Germinal center (tissue), 1 donor: ENCODE measurements around the gene SLC29A1.
A peak's percentile ranks its signal among the peaks of the same experiment; 100 is the strongest.
"Not testable (repeated sequence)": the region's sequence is repeated elsewhere in the genome, so short reads cannot be mapped to it uniquely, and the experiment has no call there.

ENCODE experiments used
- DNase-seq: peaks from one replicate; pipeline ENCODE4 v3.0.0; 2012; ENCODE audit warnings: mixed read lengths, low spot score

The SLC29A1 gene

DNA sequence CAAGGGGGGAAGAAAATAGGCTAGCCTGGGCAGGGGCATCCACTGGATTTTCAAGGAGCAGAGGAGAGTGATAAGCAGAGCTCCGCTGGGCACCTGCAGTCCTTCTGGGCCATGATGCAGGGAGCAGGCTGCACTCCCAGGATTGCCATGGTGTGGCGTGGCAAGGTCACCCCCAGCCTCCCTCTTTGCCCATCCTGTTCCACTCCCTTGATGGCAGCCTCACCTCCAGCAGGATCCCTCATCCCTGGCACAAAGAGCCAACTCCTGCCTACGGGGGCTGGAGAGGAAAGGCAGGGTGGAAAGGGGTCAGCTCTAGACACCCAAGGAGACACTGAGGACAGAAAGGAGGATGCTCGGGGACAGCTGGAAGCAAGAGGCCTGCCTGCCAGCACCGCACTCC, 29.1 kb upstream of the SLC29A1 start:
- DNase-seq = no peak

DNA sequence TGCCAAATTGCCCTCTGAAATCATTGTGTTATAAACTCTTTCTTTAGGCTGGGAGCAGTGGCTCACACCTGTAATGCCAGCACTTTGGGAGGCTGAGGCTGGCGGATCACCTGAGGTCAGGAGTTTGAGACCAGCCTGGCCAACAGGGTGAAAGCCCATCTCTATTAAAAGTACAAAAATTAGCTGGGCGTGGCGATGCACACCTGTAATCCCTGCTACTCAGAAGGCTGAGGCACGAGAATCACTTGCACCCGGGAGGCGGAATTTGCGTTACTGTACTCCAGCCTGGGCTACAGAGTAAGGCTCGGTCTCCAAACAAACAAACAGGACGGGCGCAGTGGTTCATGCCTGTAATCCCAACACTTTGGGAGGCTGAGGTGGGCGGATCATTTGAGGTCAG, 27.0 kb upstream of the SLC29A1 start:
- DNase-seq = not testable (repeated sequence)

DNA sequence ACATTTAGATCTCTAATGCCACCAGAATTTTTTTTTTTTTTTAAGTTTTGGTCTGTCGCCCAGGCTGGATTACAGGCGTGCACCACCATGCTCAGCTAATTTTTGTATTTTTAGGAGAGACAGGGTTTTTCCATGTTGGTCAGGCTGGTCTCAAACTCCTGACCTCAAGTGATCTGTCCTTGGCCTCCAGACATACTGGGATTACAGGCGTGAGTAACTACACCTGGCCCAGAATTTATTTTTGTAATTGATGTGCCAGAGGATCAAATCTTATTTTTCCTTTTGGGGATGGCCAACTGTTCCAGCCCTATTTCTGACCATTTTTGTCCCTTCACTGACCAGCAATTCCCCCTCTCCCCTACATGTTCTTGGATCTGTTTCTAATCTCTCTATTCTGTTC, 24.7 kb upstream of the SLC29A1 start:
- DNase-seq = no peak

DNA sequence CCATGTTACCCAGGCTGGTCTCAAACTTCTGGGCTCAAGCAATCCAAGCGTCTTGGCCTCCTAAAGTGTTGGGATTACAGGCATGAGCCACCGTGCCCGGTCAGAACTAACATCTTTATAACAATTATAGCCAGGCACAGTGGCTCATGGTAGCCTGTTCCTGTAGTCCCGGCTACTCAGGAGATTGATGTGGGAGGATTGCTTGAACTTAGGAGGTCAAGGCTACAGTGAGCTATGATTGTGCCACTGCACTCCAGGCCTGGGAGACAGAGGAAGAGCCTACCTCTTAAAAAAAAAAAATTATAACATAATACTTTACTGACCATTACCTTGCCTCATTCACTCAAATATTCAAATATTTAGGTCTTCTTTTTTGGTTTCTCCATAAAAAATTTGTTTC, 23.5 kb upstream of the SLC29A1 start:
- no peak for DNase-seq

DNA sequence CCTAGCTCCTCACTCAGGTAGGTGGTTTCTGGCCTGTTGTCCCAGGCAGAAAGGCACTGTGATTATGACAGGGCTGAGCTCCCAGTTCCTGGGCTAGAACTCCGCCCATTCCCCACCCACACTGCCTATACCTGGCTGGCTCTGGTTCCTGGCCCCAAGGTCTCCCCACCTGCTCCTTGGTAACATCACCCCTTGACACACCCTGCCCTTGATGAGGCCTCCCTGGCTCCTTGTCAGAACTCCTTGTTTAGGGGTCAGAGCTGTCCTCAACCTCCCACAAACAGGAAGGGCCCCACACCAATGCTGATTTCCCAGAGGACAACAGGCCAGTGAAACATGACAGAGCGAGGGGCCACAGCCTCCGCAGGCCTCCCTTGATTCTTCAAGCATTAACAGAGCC, 22.2 kb upstream of the SLC29A1 start:
- no peak for DNase-seq

DNA sequence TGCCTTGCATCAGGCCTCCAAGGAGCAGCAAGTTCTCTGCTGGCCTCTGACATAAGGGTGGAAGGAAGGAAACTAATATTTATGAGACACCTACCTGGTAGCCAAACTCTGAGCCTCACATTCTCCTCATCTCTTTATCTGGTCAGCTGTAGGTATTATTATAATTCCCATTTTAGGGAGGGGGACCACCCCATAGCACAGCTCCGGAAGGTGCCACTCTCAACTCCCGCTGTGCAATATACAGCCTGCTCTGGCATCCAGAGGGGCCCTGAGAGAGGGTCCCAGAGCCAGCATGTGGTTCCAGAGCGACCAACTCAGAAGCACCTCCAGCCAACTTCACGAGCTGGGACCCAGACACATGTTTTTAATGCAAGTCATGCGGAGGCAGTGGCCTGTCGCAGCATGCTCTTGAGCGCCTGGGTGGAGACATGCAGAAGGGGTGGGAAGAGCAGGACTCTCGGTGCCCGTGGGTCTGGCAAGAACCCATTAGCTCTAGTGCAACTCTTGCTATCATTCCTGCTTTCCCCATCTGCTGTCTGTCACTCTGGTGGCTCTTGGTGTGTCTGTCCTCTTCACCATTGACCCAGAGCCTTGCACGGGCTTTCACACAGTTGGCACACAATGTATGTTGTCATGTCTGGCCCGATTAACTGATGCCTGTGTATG, 21.6 kb upstream of the SLC29A1 start:
- DNase-seq = no peak

DNA sequence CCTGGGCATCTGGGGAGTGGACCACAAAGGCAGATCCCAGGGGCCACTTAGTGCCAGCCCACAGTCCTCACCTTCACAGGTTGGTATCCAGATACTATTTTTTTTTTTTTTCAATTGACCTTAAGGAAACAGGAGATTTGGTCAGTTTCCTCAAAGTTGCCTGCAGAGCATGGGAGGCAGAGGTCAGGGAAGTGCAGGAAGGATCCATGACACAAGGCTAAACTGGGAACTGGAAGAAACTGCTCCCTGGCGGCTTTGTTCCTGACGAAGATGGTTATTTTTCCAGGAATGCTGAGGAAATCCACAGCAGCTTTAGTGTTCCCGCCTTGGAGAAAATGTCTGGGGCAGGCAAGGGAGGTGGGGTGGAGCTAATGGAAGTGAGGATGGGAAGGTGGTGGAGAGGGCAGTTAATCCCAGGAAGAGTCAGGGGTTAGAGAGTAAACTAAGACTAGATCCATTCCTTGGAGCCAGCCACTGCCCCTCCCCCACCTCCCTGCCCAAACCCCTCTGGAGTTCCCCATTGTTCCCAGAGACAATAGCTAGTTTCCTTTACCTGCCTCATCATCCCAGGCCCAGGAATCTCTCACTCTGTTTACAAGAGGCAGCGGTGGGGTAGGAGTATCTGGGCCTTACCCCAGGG, 20.9 kb upstream of the SLC29A1 start:
- DNase-seq = no peak

DNA sequence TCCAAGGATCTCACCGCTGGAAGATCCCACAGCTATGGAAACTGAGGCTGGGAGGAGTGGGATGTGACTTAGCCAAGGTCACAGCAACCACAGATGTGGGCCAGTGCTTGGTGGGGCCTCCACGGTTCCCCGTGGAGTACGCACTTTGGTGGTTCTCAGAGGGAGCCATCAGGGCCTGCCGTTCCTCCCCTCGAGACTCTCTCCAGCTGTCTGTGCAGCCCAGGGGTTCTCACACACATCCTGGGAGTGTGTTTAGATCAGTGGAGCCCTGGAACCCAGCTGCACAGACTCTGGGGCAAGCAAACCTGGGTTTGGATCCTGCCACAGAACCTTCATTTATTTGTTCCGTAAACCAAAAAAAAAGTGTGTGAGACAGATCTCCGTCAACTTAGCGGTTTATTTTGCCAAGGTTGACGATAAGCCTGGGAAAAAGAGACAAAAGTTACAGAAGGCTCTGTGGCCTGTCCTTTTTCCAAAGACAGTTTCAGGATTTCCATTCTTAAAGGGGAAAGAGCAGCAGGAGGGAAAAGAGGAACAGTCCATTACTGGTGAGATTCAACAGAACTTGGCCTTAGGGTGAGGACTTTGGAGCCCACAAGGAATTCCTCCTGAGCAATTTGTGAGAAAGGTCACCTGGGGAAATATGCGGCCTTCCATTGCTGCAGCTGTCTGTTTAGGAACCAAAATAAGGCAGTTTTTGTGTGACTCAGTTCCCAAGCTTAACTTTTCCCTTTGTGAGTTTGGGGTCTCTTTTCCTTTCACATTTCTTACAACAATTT, 20.2 kb upstream of the SLC29A1 start:
- no peak for DNase-seq

DNA sequence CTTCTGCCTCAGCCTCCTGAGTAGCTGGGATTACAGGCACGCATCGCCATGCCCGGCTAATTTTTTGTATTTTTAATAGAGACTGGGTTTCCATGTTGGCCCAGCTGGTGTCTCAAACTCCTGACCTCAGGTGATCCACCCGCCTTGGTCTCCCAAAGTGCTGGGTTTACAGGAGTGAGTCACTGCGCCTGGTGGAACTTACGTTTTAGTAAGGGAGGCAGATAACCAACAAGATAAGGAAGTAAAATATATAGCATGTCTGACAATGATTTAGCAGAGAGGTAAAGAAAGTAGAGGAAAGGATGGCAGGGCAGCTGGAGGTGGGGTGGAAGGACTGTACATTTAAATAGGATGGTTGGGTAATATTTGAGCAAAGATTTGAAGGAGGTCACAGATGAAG, 19.4 kb upstream of the SLC29A1 start:
- DNase-seq = no peak

DNA sequence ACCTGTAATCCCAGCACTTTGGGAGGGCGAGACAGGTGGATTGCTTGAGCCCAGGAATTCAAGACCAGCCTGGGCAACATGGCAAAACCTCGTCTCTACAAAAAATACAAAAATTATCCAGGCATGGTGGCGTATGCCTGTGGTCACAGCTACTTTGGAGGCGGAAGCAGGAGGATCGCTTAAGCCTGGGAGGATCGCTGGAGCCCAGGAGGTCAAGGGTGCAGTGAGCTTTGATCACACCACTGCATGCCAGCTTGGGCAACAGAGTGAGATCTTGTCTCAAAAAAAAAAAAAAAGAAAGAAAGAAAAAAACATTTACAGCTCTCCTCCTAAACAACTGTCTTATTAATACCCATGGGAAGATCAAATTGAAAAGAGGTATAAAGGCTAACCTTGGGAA, 15.4 kb upstream of the SLC29A1 start:
- DNase-seq = no peak

DNA sequence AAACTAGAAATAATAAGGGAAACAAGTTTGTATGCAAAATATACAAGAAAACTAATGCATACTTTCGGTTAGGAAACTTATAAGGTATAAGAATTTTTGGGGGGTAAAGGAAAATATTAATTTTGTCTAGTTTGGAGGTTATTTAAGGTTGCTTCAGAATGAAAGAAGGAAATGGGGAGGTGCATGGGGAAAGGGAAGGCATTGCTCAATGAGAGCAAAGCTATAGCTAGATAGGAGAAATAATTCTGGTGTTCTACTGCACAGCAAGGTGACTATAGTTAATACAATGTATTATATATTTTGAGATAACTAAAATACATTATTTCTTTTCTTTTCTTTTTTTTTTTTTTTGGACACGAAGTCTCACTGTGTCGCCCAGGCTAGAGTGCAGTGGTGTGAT, 12.1 kb upstream of the SLC29A1 start:
- no peak for DNase-seq

DNA sequence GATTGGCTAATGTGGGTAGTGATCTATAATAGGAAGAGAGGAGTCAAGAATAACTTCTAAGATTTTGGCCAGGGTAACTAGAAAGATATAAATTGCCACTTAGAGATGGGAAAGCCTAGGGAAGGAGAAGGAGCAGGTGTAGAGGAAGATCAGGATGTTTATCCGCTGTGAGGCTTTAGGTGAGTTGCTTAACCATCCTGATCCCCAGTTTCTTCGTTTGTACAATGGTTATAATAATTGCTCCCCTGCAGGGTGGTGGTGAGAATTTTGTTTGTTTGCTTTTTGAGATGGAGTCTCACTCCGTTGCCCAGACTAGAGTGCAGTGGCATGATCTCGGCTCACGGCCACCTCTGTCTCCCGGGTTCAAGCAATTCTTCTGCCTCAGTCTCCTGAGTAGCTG, 9.1 kb upstream of the SLC29A1 start:
- no peak for DNase-seq

DNA sequence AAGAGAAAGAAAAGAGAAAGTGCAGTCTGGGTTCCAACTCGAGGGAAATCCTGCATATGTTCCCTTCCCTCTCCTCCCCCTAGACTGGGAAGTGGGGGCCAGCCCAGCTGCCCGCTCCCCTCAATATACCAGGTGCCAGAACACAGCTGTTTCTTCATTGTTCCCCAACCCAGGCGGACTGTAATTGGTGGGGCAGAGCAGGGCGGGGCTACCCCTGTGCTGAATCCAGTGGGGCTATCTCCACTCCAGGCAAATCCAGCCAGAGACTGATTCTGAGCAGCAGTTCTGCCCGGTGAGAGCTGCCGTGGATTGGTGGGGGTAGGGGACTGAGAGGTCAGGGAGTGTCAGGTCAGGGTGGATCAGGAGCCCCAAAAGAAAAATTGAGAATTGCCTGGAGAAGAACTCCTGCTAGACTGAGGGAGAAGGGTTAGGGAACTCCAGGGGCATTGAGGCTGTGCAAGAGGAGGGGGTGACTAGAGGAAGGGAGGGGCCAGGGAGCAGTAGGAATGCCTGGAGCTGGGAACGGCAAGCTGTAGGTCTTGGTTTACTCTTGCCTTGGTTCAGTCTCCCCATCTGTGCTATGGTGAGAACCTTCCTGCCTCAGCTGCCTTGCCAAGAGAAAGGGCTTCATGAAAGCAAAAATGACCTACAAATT, 6.6 kb upstream of the SLC29A1 start, which contains the start of gene MYMX:
Gene MYMX, plus strand, starts transcription at position 250 of the 655 bp plus-strand sequence. CDS start 546 bp downstream, outside the sequence.
- no peak for DNase-seq

DNA sequence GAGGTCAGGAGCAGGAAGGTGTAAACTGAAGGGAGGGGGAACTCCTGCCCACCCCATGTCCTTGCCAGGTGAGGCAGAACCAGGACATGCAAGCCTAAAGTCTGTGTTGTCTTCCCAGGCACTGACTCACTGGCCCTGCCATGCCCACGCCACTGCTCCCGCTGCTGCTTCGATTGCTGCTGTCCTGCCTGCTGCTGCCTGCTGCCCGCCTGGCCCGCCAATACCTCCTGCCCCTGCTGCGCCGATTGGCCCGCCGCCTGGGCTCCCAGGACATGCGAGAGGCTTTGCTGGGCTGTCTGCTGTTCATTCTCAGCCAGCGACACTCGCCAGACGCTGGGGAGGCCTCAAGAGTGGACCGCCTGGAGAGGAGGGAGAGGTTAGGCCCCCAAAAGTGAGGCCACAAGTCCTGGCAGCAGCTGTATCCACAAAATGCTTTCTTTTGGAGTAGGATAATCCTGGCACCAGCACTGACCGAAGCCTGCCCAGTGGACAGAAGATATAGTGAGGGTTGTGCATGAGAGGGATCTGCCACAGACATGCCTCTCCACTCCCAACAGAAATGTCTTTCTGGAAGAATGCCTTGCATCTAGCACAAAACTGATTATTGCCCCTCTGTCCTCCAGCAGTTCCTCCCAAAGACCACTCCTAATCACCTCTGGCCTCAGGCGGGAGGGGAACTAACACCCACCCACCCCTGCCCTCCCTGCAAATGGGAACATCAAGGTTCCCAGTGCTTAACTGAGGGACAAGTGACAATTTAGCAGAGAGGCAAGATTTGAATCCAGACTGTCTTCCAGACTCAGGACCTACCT, 5.9 kb upstream of the SLC29A1 start:
- no peak for DNase-seq

DNA sequence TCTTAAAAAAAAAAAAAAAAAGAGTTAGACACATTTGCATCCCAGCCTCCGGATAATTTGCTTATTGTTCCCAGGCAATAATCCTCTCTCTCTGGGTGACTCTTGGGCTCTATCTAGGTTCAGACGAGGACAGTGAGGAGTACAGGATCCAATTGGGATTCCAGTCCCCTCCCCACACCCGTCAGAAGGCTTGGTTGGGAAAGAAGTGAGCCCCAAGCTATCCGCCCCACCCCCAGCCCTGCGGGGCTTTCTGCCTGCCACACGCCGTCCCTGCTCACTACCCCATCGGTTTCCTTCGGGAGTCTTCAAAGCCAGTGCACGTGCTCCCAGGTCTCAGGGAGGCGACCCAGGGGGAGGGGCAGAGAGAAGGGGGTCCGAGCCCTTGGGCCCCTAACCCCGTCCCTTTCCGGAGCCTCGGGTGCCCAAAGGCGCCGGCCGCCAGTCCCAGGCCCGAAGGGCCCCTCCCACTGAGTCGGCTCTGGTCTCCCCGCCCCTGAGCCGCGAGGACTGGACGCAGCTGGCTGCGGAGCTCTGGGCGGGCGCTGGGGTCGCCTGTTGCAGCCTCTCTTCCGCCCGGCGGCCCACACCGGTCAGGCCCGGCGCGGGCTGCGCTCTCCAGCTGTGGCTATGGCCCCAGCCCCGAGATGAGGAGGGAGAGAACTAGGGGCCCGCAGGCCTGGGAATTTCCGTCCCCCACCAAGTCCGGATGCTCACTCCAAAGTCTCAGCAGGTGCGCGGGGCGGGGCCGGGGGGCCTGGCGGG, 4.2 kb upstream of the SLC29A1 start:
- DNase-seq = peak; percentile 55

DNA sequence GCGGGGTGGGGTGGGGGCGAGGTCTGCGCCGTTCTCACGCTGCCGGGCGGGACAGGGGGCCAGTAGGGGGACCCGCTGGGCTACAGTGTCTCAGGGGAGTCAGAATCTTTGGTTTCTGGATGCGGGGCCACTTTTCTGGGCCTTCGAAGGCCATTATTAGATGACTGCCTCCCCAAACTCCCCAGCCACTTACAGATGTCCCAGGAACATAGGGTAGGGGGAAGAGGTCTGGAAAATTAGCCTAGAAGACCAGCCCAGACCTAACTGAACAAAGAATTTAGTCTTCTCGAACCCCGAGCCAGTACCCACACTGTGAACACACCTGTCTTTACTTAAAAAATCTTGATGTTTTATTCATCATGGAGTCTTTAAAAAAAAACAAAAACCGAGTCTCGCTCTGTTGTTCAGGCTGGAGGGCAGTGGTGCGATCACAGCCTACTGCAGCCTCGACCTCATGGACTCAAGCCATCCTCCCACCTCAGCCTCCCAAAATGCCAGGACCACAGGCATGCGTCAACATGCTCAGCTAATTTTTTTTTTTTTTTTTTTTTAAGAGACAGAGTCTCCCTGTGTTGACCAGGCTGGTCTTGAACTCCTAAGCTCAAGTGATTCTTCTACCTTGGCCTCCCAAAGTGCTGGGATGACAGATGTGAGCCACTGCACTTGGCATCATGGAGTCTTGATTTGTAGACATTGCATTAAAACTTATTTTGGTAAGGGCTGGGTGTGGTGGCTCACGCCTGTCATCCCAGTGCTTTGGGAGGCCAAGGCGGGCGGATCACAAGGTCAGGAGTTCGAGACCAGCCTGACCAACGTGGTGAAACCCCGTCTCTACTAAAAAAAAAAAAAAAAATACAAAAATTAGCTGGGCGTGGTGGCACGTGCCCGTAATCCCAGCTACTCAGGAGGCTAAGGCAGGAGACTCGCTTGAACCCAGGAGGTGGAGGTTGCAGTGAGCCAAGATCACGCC, 3.3 kb upstream of the SLC29A1 start:
- no peak for DNase-seq

DNA sequence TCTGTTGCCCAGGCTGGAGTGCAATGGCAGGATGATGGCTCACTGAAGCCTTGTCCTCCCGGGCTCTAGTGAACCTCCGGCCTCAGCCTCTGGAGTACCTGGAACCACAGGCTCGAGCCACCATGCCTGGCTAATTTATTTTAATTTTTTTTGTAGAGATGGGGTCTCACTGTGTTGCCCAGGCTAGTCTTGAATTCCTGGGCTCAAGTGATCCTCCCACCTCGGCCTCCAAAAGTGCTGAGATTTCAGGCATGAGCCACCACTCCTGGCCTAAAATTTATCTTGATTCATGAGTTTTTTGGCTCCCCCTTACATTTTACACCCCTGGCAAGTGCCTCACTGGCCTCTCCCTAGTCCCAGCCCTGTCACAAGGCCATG, 2.5 kb upstream of the SLC29A1 start:
- DNase-seq = no peak

DNA sequence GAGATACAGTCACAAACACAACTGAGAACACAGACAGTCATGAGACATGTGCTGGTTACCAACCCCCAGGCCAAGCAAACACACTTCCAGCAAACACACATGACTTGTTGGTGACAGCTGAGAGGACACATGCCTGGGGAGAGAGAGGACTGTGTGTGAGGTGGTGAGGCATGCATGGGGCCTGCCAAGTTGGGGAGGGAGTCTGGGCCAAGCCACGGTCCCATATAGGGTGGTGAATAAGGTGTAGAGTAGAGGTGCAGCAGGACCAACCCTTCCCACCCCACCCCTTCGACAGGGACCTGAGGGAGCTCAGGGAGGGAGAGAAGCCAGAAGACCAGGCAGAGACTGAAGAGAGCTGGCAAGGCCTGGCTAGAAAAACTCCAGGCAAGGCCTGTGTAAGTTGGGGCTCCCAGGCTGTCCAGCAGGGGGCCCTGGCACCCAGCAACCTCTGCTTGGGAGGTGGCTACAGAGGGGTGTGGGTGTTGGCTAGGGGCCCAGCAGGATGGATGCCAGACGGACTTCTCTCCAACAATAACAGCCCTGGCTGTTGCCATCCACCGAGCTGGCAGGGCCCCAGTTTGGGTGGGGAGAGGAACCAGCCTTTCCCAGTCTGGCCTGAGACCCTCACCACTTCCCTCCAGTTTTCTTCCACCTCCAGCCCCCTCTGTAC, 2.0 kb upstream of the SLC29A1 start:
- peak; percentile 77 for DNase-seq

DNA sequence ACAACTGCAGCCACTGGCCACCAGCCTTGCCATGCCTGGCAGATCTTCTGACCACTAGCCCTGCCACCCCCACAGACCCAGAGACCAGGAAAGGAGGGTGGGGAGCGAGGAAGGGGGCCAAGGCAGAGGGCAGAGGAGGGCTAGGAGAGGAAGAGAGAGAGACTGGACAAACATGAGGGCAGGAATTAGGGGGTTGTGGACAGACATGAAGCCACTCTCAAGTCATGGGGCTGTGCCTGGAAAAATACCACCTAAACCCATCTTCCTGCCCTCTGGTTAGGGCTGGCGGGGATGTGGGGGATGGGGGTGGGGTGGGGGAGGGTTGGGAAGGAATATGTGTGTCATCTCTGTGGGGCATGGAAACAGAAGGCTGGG, 1.4 kb upstream of the SLC29A1 start:
- DNase-seq = no peak
